Stimulated activated CD8-positive, alpha-beta memory T cell treated with anti-CD3 and anti-CD28 coated beads, Interleukin-15, amount 100 ng/mL, for 24 hours (primary cell): ENCODE data around the gene TXLNG.

Source experiments
- DNase-seq: peaks from one replicate; pipeline ENCODE4 v3.0.0-alpha.2; 2020; ENCODE audit warnings: low read depth

Gene TXLNG

GRCh38 chrX:16874458-16875095, 88.3 kb downstream of the TXLNG start:
- DNase-seq, result no peak

GRCh38 chrX:16876696-16877095, 90.4 kb downstream of the TXLNG start:
- no peak for DNase-seq

GRCh38 chrX:16882169-16882568, 95.9 kb downstream of the TXLNG start:
- no peak for DNase-seq

GRCh38 chrX:16882702-16883486, 96.6 kb downstream of the TXLNG start:
- peak; percentile 14 for DNase-seq

- no peak for DNase-seq
Measured at GRCh38 chrX:16883487-16883804, 97.2 kb downstream of the TXLNG start.

GRCh38 chrX:16885628-16886027, 99.4 kb downstream of the TXLNG start:
- no peak for DNase-seq

GRCh38 chrX:16892504-16893362, 106.5 kb downstream of the TXLNG start:
- no peak for DNase-seq
